H54 (cell line): ENCODE results near the gene KLHL20.

ENCODE experiments used
- DNase-seq: peaks from one replicate; pipeline ENCODE4 v3.0.0; 2011; ENCODE audit warnings: low spot score, mixed read lengths; ENCODE audit not compliant: insufficient read length
- FAIRE-seq: peaks from 3 replicates; lab custom pipeline; 2011; peaks lifted over from hg19 to GRCh38; lab: Jason Lieb, UNC
- POLR2A ChIP-seq: IDR thresholded peaks from 2 replicates; pipeline ENCODE4 v1.6.1; 2011; ENCODE audit warnings: low read depth, mild to moderate bottlenecking, low read length

KLHL20 gene

GRCh38 chr1:173832748-173833147 lies 118.0 kb downstream of the KLHL20 start:
- FAIRE-seq, result no peak
- no peak for DNase-seq
- TF ChIP-seq POLR2A, result no peak
